IPS-18a (cell line): Measurements from ENCODE around the gene LIM2.

Source experiments
- H3K27ac ChIP-seq: one replicate; pipeline ENCODE4 v1.5.1; 2013; ENCODE audit warnings: low read length
- H3K27me3 ChIP-seq: one replicate; pipeline ENCODE4 v1.6.1; 2013; ENCODE audit warnings: mild to moderate bottlenecking, low read length; ENCODE audit not compliant: control insufficient read depth, insufficient read depth
- H3K36me3 ChIP-seq: one replicate; pipeline ENCODE4 v1.6.1; 2013; ENCODE audit warnings: low read depth, low read length; ENCODE audit not compliant: control insufficient read depth
- H3K4me1 ChIP-seq: one replicate; pipeline ENCODE4 v1.6.1; 2013; ENCODE audit warnings: low read depth, low read length; ENCODE audit not compliant: control insufficient read depth
- H3K4me3 ChIP-seq: one replicate; pipeline ENCODE4 v1.5.1; 2013; ENCODE audit warnings: low read length
- H3K9ac ChIP-seq: one replicate; pipeline ENCODE4 v1.6.1; 2013; ENCODE audit warnings: mild to moderate bottlenecking, low read length, moderate library complexity
- H3K9me3 ChIP-seq: one replicate; pipeline ENCODE4 v1.6.1; 2013; ENCODE audit warnings: low read depth, low read length; ENCODE audit not compliant: control insufficient read depth

The LIM2 gene

DNA sequence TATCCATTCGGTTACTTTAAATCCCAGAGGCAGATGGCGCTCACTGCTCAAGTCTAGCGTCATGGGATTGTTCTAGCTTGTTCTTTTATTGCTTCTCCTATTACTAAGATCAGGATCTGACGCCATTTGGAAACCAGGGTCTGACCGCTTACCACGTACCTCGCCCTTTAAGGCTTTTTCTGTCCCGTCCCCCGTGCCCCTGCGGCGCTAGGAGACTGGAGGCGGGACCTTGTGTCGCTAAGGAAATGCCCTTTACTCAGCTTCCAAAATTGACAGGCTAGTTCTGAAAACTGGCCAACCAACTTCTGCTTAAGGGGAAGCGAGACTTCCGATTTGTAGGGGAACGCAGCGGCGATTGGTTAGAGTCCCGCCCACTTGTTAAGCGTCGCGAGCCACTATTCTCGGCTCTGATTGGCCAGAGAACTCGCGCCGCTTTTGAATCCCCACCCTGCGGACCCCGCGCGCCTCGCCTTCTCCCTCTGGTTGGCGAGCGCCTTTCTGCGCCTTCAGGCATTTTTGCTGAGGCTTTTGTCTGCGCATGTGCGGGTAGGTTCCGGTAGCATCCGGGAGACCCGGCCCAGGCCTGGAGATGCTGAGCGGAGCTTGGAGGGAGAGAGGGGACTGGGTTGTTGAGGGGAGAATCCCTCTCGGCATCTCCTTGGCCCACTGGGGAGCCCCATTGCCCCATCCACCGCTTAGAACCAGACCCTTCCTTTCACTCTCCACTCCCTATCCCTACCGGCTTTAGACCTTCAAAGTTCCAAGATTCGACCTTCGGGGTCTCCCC, 6.5 kb upstream of the LIM2 start:
- Histone ChIP-seq H3K4me3 (peak overlapping the region; percentile 78), H3K4me1 (peaks cover 4% of the 10 kb centered on the region), H3K27ac (peak overlapping the region; percentile 83), H3K9me3 (no peaks in the 10 kb centered on the region), H3K36me3 (no peaks in the 10 kb centered on the region), H3K27me3 (no peaks in the 10 kb centered on the region), H3K9ac (peak overlapping the region; percentile 89)

DNA sequence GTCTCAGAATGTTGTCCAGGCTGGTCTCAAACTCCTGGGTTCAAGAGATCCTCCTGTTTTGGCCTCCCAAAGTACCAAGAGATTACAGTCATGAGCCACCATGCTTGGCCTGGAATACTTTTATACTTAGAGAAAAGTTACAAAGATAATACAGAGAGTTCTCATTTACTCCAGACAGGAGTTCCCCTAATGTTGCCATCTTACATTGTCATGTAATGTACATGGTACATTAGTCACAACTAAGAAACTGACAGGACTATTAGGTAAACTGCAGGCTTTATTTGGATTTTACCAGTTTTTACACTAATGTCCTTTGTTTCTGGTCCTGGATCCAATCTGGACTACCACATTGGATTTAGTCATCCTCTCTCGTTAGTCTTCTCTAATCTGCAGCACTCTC, 4.9 kb upstream of the LIM2 start:
- Histone ChIP-seq H3K4me1 (peaks cover 4% of the 10 kb centered on the region), H3K27me3 (no peaks in the 10 kb centered on the region), H3K4me3 (no peak overlapping the region), H3K27ac (no peak overlapping the region), H3K9me3 (no peaks in the 10 kb centered on the region), H3K36me3 (no peaks in the 10 kb centered on the region), H3K9ac (no peak overlapping the region)

DNA sequence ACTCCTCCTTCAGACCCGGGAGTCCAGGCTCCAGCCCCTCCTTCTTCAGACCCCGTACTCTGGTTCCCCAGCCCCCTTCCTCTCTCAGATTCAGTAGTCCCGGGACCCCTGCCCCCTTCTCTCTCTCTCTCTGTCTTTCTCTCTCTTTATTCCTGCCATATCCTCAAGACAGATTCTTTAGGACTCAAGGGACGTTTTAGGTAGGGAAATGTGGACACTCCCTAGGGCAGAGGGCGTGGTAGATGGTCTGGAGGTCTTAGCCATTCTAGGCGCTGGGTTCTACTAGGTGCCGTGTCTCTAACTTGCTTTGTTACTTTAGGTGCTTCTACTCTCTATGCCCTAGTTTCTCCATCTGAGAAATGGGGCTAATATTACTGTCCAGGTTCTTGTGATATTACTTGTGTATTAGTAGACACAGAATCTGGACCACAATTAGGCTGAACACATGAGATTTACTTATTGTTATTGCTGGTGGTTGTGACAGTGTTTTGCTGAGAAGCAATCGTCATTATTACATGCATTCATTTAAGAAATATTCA, 3.4 kb upstream of the LIM2 start:
- Histone ChIP-seq H3K27ac (no peak overlapping the region), H3K36me3 (no peaks in the 10 kb centered on the region), H3K9ac (no peak overlapping the region), H3K27me3 (no peaks in the 10 kb centered on the region), H3K9me3 (no peaks in the 10 kb centered on the region), H3K4me1 (peaks cover 4% of the 10 kb centered on the region), H3K4me3 (no peak overlapping the region)

GRCh38 chr19:51389143-51389542, 1.4 kb upstream of the LIM2 start:
- no peaks in the 10 kb centered on the region for H3K9me3 ChIP-seq
- H3K27me3 ChIP-seq, result no peaks in the 10 kb centered on the region
- no peak overlapping the region for H3K27ac ChIP-seq
- no peaks in the 10 kb centered on the region for H3K36me3 ChIP-seq
- no peak overlapping the region for H3K4me3 ChIP-seq
- no peak overlapping the region for H3K9ac ChIP-seq
- H3K4me1 ChIP-seq, result no peaks in the 10 kb centered on the region

GRCh38 chr19:51386882-51387520, 773 bp downstream of the LIM2 start:
- H3K27me3 ChIP-seq, result no peaks in the 10 kb centered on the region
- H3K4me3 ChIP-seq, result no peak overlapping the region
- no peaks in the 10 kb centered on the region for H3K36me3 ChIP-seq
- H3K9ac ChIP-seq, result no peak overlapping the region
- H3K27ac ChIP-seq, result no peak overlapping the region
- H3K4me1 ChIP-seq, result no peaks in the 10 kb centered on the region
- no peaks in the 10 kb centered on the region for H3K9me3 ChIP-seq

DNA sequence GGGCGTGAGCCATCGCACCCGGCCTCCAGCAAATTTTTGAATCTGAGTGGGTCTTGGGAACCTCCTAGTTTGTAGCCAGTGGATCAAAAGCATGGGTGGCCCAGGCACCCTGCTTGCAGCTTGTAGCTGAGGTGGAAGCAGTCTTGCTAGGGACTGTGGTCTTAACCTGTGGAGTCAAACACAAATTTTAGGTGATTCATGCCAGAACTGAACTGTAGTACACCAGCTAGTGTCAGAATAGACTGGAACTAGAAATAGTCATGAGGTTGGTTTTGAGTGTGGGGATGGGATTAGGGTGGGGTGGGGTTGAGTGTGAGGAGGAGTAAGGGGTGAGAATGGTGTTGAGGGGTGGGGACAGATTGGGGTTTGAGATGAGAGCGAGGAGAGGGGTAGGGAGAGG, 5.8 kb downstream of the LIM2 start:
- Histone ChIP-seq H3K4me3 (no peak overlapping the region), H3K27me3 (no peaks in the 10 kb centered on the region), H3K9ac (no peak overlapping the region), H3K27ac (no peak overlapping the region), H3K9me3 (peaks cover 3% of the 10 kb centered on the region), H3K4me1 (no peaks in the 10 kb centered on the region), H3K36me3 (no peaks in the 10 kb centered on the region)

- Histone ChIP-seq H3K9ac (no peak overlapping the region), H3K9me3 (peaks cover 3% of the 10 kb centered on the region), H3K27me3 (no peaks in the 10 kb centered on the region), H3K36me3 (no peaks in the 10 kb centered on the region), H3K27ac (no peak overlapping the region), H3K4me1 (no peaks in the 10 kb centered on the region), H3K4me3 (no peak overlapping the region)
These were observed 7.4 kb downstream of the LIM2 start for GRCh38 chr19:51380379-51380778.

DNA sequence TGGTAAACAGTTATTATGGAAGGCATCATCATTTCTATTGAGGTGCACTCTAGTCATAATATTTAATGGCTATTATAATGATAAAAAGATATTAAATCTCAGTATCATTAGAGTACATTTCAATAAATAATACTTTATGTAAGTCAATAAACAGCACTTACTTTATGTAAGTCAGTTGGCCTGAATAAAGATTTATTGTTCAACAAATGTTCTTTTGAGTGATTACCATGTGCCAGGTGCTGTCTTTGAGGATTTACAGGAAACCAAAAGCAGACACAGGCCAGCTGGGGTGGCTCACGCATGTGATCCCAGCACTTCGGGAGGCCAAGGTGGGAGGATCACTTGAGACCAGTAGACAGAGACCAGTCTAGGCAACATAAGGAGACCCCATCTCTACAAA, 10.4 kb downstream of the LIM2 start:
- H3K9me3 ChIP-seq, result peaks cover 3% of the 10 kb centered on the region
- H3K27ac ChIP-seq, result no peak overlapping the region
- no peaks in the 10 kb centered on the region for H3K4me1 ChIP-seq
- no peaks in the 10 kb centered on the region for H3K36me3 ChIP-seq
- no peaks in the 10 kb centered on the region for H3K27me3 ChIP-seq
- H3K9ac ChIP-seq, result no peak overlapping the region
- no peak overlapping the region for H3K4me3 ChIP-seq

GRCh38 chr19:51375504-51376221, 12.1 kb downstream of the LIM2 start:
- Histone ChIP-seq H3K4me3 (no peak overlapping the region), H3K9ac (no peak overlapping the region), H3K9me3 (no peaks in the 10 kb centered on the region), H3K27me3 (no peaks in the 10 kb centered on the region), H3K36me3 (no peaks in the 10 kb centered on the region), H3K4me1 (no peaks in the 10 kb centered on the region), H3K27ac (no peak overlapping the region)

DNA sequence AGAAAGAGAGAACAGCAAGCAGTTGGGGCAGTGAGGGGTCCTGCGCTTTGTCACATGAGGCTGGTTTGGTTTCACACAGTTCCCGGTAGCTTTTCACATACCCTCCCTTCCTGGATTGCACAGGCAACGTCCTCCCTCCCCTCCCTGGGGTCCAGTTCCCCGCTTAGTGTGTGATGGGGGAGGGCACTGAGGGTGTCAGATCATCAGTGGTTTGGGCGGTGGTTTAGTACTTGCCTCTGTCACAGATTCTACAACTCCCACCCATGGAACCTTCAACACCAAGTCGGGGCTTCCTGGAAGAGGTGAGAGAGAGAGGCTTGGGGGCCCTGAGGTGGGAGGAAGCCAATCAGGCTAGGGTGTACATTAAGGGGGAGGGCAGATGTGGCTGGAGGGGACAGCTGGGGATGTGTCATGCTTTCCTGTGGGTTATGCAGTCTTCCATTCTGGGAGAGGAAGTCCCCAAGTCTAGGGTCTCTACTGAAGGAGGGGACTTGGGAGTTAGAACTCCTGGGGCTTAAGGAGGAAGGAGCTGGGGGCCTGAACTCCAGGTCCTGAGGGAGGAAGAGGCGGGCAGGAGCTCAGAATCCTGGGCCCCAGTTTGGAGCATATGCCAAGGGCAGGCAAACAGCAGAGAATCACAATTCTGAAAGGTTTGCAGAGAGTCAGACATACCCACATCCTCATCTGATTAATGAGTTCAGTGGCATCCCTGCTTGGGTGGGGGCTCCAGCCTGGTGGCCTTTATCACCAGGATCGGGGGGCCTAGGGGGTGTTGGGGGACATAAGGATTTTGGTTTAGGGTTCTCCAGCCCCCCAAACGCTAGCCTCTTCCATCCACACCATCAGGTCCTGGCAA, 14.9 kb downstream of the LIM2 start, which contains the start of gene NKG7:
Gene NKG7, minus strand, starts transcription at position 6 of the 856 bp plus-strand sequence. CDS start 119 bp downstream, outside the sequence.
- H3K9ac ChIP-seq, result no peak within 1 kb of the TSS
- H3K9me3 ChIP-seq, result no peaks in the 10 kb centered on the region
- no peak within 1 kb of the TSS for H3K27ac ChIP-seq
- no peaks in the 10 kb centered on the region for H3K36me3 ChIP-seq
- H3K4me1 ChIP-seq, result peaks cover 5% of the 10 kb centered on the region
- H3K4me3 ChIP-seq, result no peak within 1 kb of the TSS
- no peaks in the 10 kb centered on the region for H3K27me3 ChIP-seq
